Choroid plexus epithelial cell (primary cell): ENCODE results near the gene FAM240A.

ENCODE experiments used
- DNase-seq: peaks from one replicate; pipeline ENCODE4 v3.0.0-alpha.2; 2010; ENCODE audit warnings: low read depth
- H3K4me3 ChIP-seq: 2 replicates; pipeline ENCODE4 v1.5.1; 2011; ENCODE audit warnings: low read depth, mild to moderate bottlenecking, control low read depth, low read length, moderate library complexity
- CTCF ChIP-seq: conservative IDR thresholded peaks from 2 replicates; pipeline ENCODE4 v1.5.1; 2011; ENCODE audit warnings: low read depth, mild to moderate bottlenecking, control low read depth, inconsistent platforms, low read length, moderate library complexity

FAM240A gene

GRCh38 chr3:46593274-46593862 is 19.0 kb upstream of the FAM240A start:
- H3K4me3 ChIP-seq = no peak overlapping the region
- no peak for TF ChIP-seq CTCF
- DNase-seq = no peak

- H3K4me3 ChIP-seq = no peak overlapping the region
- TF ChIP-seq CTCF = no peak
- no peak for DNase-seq
Measured at GRCh38 chr3:46593979-46594378, 18.3 kb upstream of the FAM240A start.

- no peak overlapping the region for H3K4me3 ChIP-seq
- no peak for TF ChIP-seq CTCF
- DNase-seq = no peak
Measured at GRCh38 chr3:46594723-46595122, 17.6 kb upstream of the FAM240A start.

- DNase-seq = no peak
- no peak overlapping the region for H3K4me3 ChIP-seq
- no peak for TF ChIP-seq CTCF
Measured at GRCh38 chr3:46595819-46596314, 16.5 kb upstream of the FAM240A start.

- DNase-seq = no peak
- no peak for TF ChIP-seq CTCF
- H3K4me3 ChIP-seq = no peak overlapping the region
Measured at GRCh38 chr3:46599590-46599989, 12.7 kb upstream of the FAM240A start.

- no peak overlapping the region for H3K4me3 ChIP-seq
- DNase-seq = no peak
- TF ChIP-seq CTCF = no peak
Measured at GRCh38 chr3:46603446-46604046, 8.8 kb upstream of the FAM240A start.

GRCh38 chr3:46604127-46604526 is 8.2 kb upstream of the FAM240A start:
- H3K4me3 ChIP-seq = no peak overlapping the region
- TF ChIP-seq CTCF = no peak
- no peak for DNase-seq
